Measurements from ENCODE around the gene SMPD2.
A peak's percentile ranks its signal among the peaks of the same experiment; 100 is the strongest.

The SMPD2 gene

DNA sequence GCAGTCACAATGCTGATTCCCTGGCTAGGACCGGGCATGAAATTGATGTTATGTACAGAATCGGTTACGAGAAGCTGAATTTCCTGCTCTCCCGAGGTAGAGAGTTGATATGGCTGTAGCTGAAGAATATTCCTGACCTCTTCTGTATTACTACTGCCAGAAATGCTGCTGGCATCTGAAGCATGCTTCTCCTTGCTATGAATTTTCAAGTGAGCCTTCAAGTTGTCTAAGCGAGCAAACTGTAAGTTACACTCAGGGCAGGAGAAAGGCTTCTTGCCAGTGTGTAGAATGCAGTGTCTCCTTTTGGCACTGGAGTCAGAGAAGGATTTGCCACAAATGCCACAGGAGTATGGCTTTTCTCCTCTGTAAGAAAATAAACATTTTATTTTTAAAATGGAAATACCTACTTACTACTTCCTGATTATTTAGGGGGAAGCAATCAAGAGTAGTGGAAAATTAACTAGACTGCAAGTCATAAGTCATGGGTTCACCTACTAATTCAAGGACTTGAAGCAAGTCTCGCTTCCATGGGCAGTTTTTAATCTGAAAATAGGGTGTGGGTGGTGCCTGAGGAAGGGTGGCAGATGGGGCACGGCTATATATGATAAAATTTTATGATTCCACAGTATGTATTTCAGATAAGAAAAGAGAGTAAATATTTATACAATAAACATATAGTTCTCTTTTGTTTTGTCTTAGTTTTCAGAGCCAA, 25.8 kb downstream of the SMPD2 start:
- TF ChIP-seq, protein P1, sequence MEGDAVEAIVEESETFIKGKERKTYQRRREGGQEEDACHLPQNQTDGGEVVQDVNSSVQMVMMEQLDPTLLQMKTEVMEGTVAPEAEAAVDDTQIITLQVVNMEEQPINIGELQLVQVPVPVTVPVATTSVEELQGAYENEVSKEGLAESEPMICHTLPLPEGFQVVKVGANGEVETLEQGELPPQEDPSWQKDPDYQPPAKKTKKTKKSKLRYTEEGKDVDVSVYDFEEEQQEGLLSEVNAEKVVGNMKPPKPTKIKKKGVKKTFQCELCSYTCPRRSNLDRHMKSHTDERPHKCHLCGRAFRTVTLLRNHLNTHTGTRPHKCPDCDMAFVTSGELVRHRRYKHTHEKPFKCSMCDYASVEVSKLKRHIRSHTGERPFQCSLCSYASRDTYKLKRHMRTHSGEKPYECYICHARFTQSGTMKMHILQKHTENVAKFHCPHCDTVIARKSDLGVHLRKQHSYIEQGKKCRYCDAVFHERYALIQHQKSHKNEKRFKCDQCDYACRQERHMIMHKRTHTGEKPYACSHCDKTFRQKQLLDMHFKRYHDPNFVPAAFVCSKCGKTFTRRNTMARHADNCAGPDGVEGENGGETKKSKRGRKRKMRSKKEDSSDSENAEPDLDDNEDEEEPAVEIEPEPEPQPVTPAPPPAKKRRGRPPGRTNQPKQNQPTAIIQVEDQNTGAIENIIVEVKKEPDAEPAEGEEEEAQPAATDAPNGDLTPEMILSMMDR (IDR thresholded peaks at IDR 0.05; ENCODE audit: borderline replicate concordance, control extremely low read depth, extremely low read depth, insufficient read depth, missing control alignments) = no peak
- in situ Hi-C loops (cut with MboI; ENCODE audit: low sequenced_read_pairs, unreplicated experiment) = no loop called here

DNA sequence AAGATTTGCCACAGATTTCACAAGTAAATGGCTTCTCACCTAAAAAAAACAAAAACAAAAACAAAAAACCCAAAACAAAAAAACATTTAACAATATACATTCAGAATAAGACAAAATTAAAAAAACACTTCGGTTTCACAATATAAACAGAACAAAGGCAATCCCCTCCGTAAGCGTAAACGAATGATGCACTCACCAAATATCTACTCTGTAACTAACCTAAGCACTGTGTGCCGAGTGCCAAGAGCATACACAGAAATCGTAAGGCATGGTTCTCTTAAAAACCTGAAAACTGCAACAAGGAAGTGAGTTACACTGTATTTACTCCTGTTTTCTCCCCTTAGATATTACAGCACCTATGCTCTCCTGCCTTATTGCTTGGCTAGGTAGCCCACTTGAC, 27.2 kb downstream of the SMPD2 start:
- TF ChIP-seq, protein P1 (IDR thresholded peaks at IDR 0.05; ENCODE audit: borderline replicate concordance, control extremely low read depth, extremely low read depth, insufficient read depth, missing control alignments) = no peak
- DNase-seq (ENCODE audit: low spot score) = no peak
- in situ Hi-C loops (cut with MboI; ENCODE audit: low sequenced_read_pairs, unreplicated experiment) = no loop called here

More for the DNA sequence above, 25.8 kb downstream of the SMPD2 start:
- no peak for DNase-seq (ENCODE audit: low spot score)

DNA sequence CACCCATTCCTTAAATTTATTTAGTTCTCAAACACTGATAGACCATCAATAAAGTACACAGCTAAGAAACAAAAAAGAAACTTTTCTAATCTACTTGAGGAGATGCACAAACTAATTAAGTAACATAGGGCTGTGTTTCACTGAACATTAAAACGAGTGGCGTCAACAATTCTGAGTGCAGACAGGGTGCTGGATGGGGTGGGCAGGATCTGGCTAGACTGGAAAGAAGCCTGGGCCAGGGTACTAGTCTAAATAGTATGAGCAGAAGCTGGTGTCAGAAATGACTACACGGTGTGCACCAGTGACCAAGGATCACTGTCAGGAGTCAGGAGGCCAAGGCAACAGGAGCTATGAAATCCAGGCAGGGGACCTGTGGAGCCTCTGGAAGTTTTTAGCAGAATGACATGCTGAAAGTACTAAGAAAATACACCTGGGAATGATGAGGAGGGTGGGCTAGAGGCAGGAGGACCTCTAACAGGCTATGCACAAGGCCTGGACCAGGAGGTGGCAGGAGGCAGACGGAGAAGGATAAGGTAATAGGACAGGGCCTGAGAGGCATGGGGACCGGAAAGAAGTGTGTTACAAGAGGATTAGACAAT, 29.2 kb downstream of the SMPD2 start:
- no peak for DNase-seq (ENCODE audit: low spot score)
- TF ChIP-seq, protein P1 (IDR thresholded peaks at IDR 0.05; ENCODE audit: borderline replicate concordance, control extremely low read depth, extremely low read depth, insufficient read depth, missing control alignments) = no peak
- in situ Hi-C loops (cut with MboI; ENCODE audit: low sequenced_read_pairs, unreplicated experiment) = no loop called here

DNA sequence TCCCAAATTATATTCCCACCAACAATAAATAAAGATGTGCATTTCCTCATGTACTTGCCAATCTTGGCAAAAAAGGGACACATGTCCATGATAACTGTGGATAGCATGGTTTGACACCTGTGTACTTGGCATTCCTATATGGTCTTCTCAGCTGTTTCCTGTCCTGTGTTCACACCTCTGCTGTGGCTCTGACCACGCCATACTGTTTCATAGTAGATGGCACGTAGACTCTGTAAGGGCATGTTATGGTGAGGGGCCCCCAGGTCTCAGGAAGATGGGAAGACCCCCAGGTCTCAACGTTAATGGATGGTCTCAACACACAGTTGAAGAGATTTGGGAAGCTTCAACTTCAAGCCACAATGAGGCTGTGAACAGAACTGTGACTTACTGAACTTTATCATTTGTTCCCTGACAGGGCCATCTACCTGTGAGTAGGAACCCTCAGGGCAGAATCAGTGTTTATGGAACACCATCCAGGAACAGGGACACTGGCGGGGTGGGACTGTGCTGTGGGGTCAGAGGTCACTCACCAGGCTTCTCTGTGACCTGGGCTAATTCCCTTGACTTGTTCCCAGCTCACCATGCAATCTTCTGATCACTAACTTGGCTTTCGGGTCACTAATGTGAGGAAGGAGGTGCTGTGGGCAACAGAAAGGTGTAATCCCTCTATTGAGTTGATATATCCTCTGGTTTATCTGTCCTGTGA, 30.7 kb downstream of the SMPD2 start:
- DNase-seq (ENCODE audit: low spot score) = no peak
- TF ChIP-seq, protein P1 (IDR thresholded peaks at IDR 0.05; ENCODE audit: borderline replicate concordance, control extremely low read depth, extremely low read depth, insufficient read depth, missing control alignments) = no peak
- in situ Hi-C loops (cut with MboI; ENCODE audit: low sequenced_read_pairs, unreplicated experiment) = no loop called here

DNA sequence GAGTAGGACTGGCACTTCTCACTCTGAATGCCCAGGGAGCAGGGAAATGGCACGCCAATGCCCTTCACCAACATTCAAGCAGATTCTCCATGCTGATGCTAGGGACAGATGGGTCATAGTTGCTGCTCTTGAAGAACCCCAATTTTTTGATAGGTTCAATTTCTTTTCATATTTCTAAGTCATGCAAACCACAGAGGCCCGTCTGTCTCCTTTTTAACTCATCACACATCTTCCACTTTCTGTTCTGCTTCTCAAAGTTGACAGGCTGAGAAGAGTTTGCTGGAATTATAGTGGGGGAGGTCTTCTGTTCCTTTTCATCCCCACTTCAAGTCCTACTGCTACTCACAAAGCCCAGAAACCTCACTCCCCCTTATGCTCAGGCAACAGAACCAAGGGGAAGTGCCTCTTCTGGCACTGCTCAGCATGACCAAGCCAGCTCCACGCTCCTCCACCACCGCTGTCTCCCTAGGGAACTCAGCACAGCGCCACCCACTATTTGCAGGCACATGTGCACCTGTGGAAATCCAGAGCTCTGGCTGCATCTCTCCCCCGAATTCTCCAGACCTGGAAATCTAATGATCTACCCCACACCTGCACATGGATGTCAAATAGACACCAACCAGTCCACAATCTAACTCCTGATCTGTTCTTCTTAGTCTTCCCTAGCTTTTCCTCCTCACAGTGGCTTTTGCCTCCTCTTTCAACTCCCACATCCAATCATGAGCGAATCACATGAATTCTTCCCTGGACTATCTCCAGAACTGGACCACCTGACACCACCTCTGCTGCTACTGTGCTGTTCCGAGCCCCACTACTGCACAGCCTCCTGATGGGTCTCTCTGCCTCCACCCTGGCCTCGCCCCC, 31.8 kb downstream of the SMPD2 start:
- TF ChIP-seq, protein P1 (IDR thresholded peaks at IDR 0.05; ENCODE audit: borderline replicate concordance, control extremely low read depth, extremely low read depth, insufficient read depth, missing control alignments) = peak; percentile 14
- in situ Hi-C loops (cut with MboI; ENCODE audit: low sequenced_read_pairs, unreplicated experiment) = no loop called here
- no peak for DNase-seq (ENCODE audit: low spot score)

DNA sequence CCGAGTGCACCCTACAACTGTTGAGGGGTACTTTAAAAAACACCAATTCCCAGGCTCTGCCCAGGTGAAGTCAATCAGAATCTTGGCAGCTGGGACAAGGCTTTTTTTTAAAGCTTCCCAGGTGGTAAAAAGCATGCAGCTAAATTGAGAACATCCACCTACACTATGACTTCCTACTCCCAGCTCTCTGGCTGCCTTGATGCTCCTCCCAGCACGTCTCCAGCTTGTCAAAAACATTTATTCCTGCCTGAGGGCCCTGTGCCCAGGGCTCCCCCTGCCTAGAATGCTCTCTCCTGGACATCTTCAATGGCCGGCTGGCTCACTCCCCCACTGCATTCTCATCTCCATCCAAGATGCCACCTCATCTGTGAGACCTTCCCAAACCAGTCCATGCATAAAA, 32.6 kb downstream of the SMPD2 start:
- no peak for DNase-seq (ENCODE audit: low spot score)
- in situ Hi-C loops (cut with MboI; ENCODE audit: low sequenced_read_pairs, unreplicated experiment) = no loop called here
- TF ChIP-seq, protein P1 (IDR thresholded peaks at IDR 0.05; ENCODE audit: borderline replicate concordance, control extremely low read depth, extremely low read depth, insufficient read depth, missing control alignments) = no peak
